Liver (tissue), 9 donors: ENCODE measurements around the gene VNN1. TPM values are rescaled to one million over a fixed set of nuclear protein-coding genes. Genes with fewer than 3 reads are reported as not detected.
"Not testable (repeated sequence)": the region's sequence is repeated elsewhere in the genome, so short reads cannot be mapped to it uniquely, and the experiment has no call there.

Source experiments
- DNase-seq: peaks from one replicate; pipeline ENCODE4 v3.0.0-alpha.2; 2017; ENCODE audit warnings: low spot score
- H3K27ac ChIP-seq, 2 donors: one replicate each; pipeline ENCODE4 v1.7.0; 2013; ENCODE audit warnings: inconsistent platforms in 2 of 2, low read length in 2 of 2, control low read depth in 1 of 2, low read depth in 1 of 2, mild to moderate bottlenecking in 1 of 2
- H3K27me3 ChIP-seq, 4 donors: one replicate each; pipeline versions ENCODE4 v1.6.1 to v1.7.0; 2013; ENCODE audit warnings: low read length in 3 of 4, inconsistent platforms in 1 of 4, mild to moderate bottlenecking in 1 of 4, moderate library complexity in 1 of 4; ENCODE audit not compliant: control insufficient read depth in 4 of 4, insufficient read depth in 4 of 4
- H3K36me3 ChIP-seq, 4 donors: one replicate each; pipeline versions ENCODE4 v1.6.1 to v1.7.0; 2013; ENCODE audit warnings: low read length in 3 of 4, mild to moderate bottlenecking in 3 of 4, low read depth in 1 of 4, moderate library complexity in 1 of 4; ENCODE audit not compliant: control insufficient read depth in 4 of 4, insufficient read depth in 3 of 4
- H3K4me1 ChIP-seq, 4 donors: one replicate each; pipeline versions ENCODE4 v1.6.1 to v1.7.0; 2013; ENCODE audit warnings: low read length in 3 of 4, mild to moderate bottlenecking in 3 of 4, moderate library complexity in 1 of 4; ENCODE audit not compliant: control insufficient read depth in 4 of 4, insufficient read depth in 4 of 4
- H3K4me3 ChIP-seq, 3 donors: one replicate each; pipeline versions ENCODE4 v1.6.1 to v1.7.0; 2013; ENCODE audit warnings: low read length in 3 of 3, control low read depth in 1 of 3, low read depth in 1 of 3, mild to moderate bottlenecking in 1 of 3
- H3K9ac ChIP-seq, 2 donors: one replicate each; pipeline ENCODE4 v1.7.0; 2013; ENCODE audit warnings: low read length in 2 of 2, mild to moderate bottlenecking in 2 of 2, moderate library complexity in 2 of 2, control low read depth in 1 of 2, low read depth in 1 of 2
- H3K9me3 ChIP-seq, 4 donors: one replicate each; pipeline versions ENCODE4 v1.6.1 to v1.7.0; 2013; ENCODE audit warnings: low read length in 3 of 4; ENCODE audit not compliant: control insufficient read depth in 4 of 4
- EGR1 ChIP-seq, 2 donors: IDR thresholded peaks; 2 replicates each; pipeline ENCODE4 v1.6.1; 2016 to 2018; ENCODE audit warnings: antibody characterized with exemption in 2 of 2, low read depth in 2 of 2
- FOXA1 ChIP-seq: IDR thresholded peaks from 2 replicates; pipeline ENCODE4 v1.6.1; 2016; ENCODE audit warnings: antibody characterized with exemption
- FOXA2 ChIP-seq: IDR thresholded peaks from 2 replicates; pipeline ENCODE4 v1.6.1; 2016; ENCODE audit warnings: antibody characterized with exemption
- GABPA ChIP-seq, 2 donors: IDR thresholded peaks in 1 of 2; conservative IDR thresholded peaks in 1 of 2; 2 replicates each; pipeline ENCODE4 v1.6.1; 2016; ENCODE audit warnings: antibody characterized with exemption in 2 of 2, mild to moderate bottlenecking in 1 of 2, moderate library complexity in 1 of 2
- HNF4A ChIP-seq, 2 donors: conservative IDR thresholded peaks; 2 replicates each; pipeline ENCODE4 v1.6.1; 2016; ENCODE audit warnings: antibody characterized with exemption in 2 of 2, mild to moderate bottlenecking in 2 of 2
- HNF4G ChIP-seq: IDR thresholded peaks from 2 replicates; pipeline ENCODE4 v1.6.1; 2016; ENCODE audit warnings: antibody characterized with exemption
- JUND ChIP-seq, 2 donors: IDR thresholded peaks; 2 replicates each; pipeline ENCODE4 v1.6.1; 2016; ENCODE audit warnings: antibody characterized with exemption in 2 of 2
- NR2F2 ChIP-seq: IDR thresholded peaks from 2 replicates; pipeline ENCODE4 v1.6.1; 2016; ENCODE audit warnings: antibody characterized with exemption
- RAD21 ChIP-seq, 2 donors: IDR thresholded peaks; 2 replicates each; pipeline ENCODE4 v1.6.1; 2016; ENCODE audit warnings: antibody characterized with exemption in 2 of 2, mild to moderate bottlenecking in 2 of 2
- RXRA ChIP-seq, 2 donors: IDR thresholded peaks; 2 replicates each; pipeline ENCODE4 v1.6.1; 2017 to 2018; ENCODE audit warnings: antibody characterized with exemption in 2 of 2, mild to moderate bottlenecking in 1 of 2
- SP1 ChIP-seq: IDR thresholded peaks from 2 replicates; pipeline ENCODE4 v1.6.1; 2018; ENCODE audit warnings: antibody characterized with exemption, mild to moderate bottlenecking
- TAF1 ChIP-seq: conservative IDR thresholded peaks from 2 replicates; pipeline ENCODE4 v1.6.1; 2016; ENCODE audit warnings: antibody characterized with exemption, mild to moderate bottlenecking
- YY1 ChIP-seq: IDR thresholded peaks from 2 replicates; pipeline ENCODE4 v1.6.1; 2016; ENCODE audit warnings: antibody characterized with exemption, mild to moderate bottlenecking
- WGBS: extraction: QIAGEN DNeasy Blood & Tissue Kit; methylation state at CpG from one replicate; pipeline ENCODE4 v1.1.7; 2013; 5-methylcytosine and 5-hydroxymethylcytosine counted together
- polyA plus RNA-seq, 2 donors: library from polyadenylated mRNA; stranded (reverse) in 1 of 2; unstranded in 1 of 2; fragments of 200-250 nt in 1 of 2; fragments of >200 nt in 1 of 2; fragmentation: Nextera tagmentation in 1 of 2; extraction: Ambion mirVana in 1 of 2; gene quantifications; one replicate each; pipeline versions ENCODE4 v1.2.1 to v1.2.3, GENCODE V29; 2013 to 2015
- total RNA-seq, 2 donors: library from RNA; depleted of rRNA; stranded (reverse); fragments of >200 nt; gene quantifications; one replicate each; pipeline ENCODE4 v1.2.3, GENCODE V29; 2014
- TF ChIP-seq, protein P1 (sequence below): fragments of 150-350 bp; IDR thresholded peaks from 2 replicates; pipeline ENCODE4 v1.5.1; 2017; ENCODE audit warnings: improper control_type of control experiment, low read depth, low read length; ENCODE audit not compliant: missing input control
- TF ChIP-seq, protein P2 (sequence below): IDR thresholded peaks from 2 replicates; pipeline ENCODE4 v1.6.1; 2016; ENCODE audit warnings: antibody characterized with exemption
- TF ChIP-seq, protein P3 (sequence below): IDR thresholded peaks from 2 replicates; pipeline ENCODE4 v1.6.1; 2016; ENCODE audit warnings: antibody characterized with exemption
- TF ChIP-seq, protein P4 (sequence below): IDR thresholded peaks from 2 replicates; pipeline ENCODE4 v1.6.1; 2016; ENCODE audit warnings: antibody characterized with exemption
- TF ChIP-seq, protein P5 (sequence below): IDR thresholded peaks from 2 replicates; pipeline ENCODE4 v1.6.1; 2016; ENCODE audit warnings: antibody characterized with exemption, mild to moderate bottlenecking
- donor health status: healthy.
- donor health status: healthy.
- donor health status: healthy.
- donor health status: healthy.
- donor health status: healthy.

Gene VNN1
- total and polyA plus RNA-seq, 4 donors: 2.7 to 132 (median 58.8) TPM

DNA sequence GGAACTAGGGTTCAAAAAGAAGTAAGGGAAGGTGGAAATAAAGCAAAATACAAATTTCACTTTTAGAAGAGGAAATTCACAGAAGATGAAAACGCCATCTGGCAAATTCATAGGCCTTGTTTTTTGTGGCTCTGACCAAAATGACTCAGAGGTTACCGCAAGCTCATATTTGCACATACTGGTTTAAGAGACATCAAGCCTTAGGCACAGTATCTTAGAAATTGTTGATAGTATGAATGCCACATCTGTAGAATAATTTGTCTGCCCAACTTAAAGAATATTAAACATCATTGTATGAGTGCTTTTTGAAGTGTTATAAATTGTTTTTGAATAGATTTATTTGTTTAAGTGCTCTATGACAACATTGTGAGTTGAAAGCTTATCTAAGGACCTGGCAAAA lies 65.5 kb downstream of the VNN1 start (continued):
- TF ChIP-seq, protein P1, sequence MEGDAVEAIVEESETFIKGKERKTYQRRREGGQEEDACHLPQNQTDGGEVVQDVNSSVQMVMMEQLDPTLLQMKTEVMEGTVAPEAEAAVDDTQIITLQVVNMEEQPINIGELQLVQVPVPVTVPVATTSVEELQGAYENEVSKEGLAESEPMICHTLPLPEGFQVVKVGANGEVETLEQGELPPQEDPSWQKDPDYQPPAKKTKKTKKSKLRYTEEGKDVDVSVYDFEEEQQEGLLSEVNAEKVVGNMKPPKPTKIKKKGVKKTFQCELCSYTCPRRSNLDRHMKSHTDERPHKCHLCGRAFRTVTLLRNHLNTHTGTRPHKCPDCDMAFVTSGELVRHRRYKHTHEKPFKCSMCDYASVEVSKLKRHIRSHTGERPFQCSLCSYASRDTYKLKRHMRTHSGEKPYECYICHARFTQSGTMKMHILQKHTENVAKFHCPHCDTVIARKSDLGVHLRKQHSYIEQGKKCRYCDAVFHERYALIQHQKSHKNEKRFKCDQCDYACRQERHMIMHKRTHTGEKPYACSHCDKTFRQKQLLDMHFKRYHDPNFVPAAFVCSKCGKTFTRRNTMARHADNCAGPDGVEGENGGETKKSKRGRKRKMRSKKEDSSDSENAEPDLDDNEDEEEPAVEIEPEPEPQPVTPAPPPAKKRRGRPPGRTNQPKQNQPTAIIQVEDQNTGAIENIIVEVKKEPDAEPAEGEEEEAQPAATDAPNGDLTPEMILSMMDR: no peak
- no peak for TF ChIP-seq HNF4G
- TF ChIP-seq TAF1: no peak
- TF ChIP-seq EGR1 (IDR thresholded peaks at IDR 0.05; ENCODE audit: low read depth in 2 of 2): no peak
- TF ChIP-seq, protein P2, sequence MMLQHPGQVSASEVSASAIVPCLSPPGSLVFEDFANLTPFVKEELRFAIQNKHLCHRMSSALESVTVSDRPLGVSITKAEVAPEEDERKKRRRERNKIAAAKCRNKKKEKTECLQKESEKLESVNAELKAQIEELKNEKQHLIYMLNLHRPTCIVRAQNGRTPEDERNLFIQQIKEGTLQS: no peak
- TF ChIP-seq SP1: no peak
- TF ChIP-seq FOXA2: no peak
- no peak for TF ChIP-seq RXRA (IDR thresholded peaks at IDR 0.05)
- TF ChIP-seq HNF4A (conservative IDR thresholded peaks at IDR 0.05): no peak
- TF ChIP-seq JUND (IDR thresholded peaks at IDR 0.05): no peak
- TF ChIP-seq YY1: no peak

DNA sequence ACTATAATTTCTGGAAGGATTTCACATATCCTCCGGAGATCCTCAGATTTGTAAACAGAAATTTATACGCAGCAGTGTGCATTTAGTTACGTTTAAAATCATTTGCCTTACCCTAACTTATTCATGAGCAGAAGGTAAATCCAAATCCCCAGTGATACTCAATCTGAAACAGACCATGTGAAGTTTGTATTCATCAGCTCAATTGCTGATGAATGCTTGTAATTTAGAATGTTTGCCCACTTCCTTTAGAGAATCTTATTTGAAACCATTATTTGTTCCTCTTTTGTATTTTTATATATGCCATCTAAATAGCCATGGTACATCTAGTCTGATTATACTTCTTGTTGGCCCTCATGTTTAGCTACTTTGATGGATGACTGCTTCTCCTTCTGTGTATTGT lies 70.3 kb downstream of the VNN1 start:
- H3K4me1 ChIP-seq: no peaks in the 10 kb centered on the region
- no peak overlapping the region for H3K4me3 ChIP-seq
- no peaks in the 10 kb centered on the region for H3K27me3 ChIP-seq
- no peaks in the 10 kb centered on the region for H3K36me3 ChIP-seq
- H3K9ac ChIP-seq: no peak overlapping the region
- WGBS: 90% methylated on average over 3 of the region's 3 CpGs
- peaks cover 0 to 2% (median 0%) of the 10 kb centered on the region in 4 donors for H3K9me3 ChIP-seq
- TF ChIP-seq, protein P3, sequence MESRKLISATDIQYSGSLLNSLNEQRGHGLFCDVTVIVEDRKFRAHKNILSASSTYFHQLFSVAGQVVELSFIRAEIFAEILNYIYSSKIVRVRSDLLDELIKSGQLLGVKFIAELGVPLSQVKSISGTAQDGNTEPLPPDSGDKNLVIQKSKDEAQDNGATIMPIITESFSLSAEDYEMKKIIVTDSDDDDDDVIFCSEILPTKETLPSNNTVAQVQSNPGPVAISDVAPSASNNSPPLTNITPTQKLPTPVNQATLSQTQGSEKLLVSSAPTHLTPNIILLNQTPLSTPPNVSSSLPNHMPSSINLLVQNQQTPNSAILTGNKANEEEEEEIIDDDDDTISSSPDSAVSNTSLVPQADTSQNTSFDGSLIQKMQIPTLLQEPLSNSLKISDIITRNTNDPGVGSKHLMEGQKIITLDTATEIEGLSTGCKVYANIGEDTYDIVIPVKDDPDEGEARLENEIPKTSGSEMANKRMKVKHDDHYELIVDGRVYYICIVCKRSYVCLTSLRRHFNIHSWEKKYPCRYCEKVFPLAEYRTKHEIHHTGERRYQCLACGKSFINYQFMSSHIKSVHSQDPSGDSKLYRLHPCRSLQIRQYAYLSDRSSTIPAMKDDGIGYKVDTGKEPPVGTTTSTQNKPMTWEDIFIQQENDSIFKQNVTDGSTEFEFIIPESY: no peak
- TF ChIP-seq HNF4A (conservative IDR thresholded peaks at IDR 0.05) (no peak), FOXA2 (no peak), TAF1 (no peak), EGR1 (IDR thresholded peaks at IDR 0.05; ENCODE audit: low read depth in 2 of 2) (no peak), YY1 (no peak), JUND (IDR thresholded peaks at IDR 0.05) (no peak), GABPA (IDR thresholded peaks at IDR 0.05 in 1 of 2, conservative IDR thresholded peaks at IDR 0.05 in 1 of 2) (no peak), RXRA (IDR thresholded peaks at IDR 0.05) (no peak), FOXA1 (no peak), SP1 (no peak), HNF4G (no peak), NR2F2 (no peak), RAD21 (IDR thresholded peaks at IDR 0.05) (no peak)
- TF ChIP-seq, protein P4, sequence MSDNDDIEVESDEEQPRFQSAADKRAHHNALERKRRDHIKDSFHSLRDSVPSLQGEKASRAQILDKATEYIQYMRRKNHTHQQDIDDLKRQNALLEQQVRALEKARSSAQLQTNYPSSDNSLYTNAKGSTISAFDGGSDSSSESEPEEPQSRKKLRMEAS: no peak
- TF ChIP-seq, protein P5, sequence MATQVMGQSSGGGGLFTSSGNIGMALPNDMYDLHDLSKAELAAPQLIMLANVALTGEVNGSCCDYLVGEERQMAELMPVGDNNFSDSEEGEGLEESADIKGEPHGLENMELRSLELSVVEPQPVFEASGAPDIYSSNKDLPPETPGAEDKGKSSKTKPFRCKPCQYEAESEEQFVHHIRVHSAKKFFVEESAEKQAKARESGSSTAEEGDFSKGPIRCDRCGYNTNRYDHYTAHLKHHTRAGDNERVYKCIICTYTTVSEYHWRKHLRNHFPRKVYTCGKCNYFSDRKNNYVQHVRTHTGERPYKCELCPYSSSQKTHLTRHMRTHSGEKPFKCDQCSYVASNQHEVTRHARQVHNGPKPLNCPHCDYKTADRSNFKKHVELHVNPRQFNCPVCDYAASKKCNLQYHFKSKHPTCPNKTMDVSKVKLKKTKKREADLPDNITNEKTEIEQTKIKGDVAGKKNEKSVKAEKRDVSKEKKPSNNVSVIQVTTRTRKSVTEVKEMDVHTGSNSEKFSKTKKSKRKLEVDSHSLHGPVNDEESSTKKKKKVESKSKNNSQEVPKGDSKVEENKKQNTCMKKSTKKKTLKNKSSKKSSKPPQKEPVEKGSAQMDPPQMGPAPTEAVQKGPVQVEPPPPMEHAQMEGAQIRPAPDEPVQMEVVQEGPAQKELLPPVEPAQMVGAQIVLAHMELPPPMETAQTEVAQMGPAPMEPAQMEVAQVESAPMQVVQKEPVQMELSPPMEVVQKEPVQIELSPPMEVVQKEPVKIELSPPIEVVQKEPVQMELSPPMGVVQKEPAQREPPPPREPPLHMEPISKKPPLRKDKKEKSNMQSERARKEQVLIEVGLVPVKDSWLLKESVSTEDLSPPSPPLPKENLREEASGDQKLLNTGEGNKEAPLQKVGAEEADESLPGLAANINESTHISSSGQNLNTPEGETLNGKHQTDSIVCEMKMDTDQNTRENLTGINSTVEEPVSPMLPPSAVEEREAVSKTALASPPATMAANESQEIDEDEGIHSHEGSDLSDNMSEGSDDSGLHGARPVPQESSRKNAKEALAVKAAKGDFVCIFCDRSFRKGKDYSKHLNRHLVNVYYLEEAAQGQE: no peak
- TF ChIP-seq, protein P1: no peak
- TF ChIP-seq, protein P2: no peak
- DNase-seq: no peak
- no peak overlapping the region for H3K27ac ChIP-seq

DNA sequence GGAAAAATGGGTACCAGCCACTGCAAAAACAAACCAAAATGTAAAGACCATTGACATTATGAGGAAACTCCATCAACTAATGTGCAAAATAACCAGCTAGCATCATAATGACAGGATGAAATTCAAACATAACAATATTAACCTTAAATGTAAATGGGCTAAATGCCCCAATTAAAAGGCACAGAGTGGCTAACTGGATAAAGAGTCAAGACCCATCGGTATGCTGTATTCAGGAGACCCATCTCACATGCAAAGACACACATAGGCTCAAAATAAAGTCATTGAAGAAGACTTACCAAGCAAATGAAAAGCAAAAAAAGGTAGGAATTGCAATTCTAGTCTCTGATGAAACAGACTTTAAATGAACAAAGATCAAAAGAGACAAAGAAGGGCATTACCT lies 76.7 kb downstream of the VNN1 start:
- not testable (repeated sequence) for H3K27me3 ChIP-seq, H3K4me1 ChIP-seq, DNase-seq, H3K36me3 ChIP-seq, H3K9ac ChIP-seq, H3K4me3 ChIP-seq, H3K27ac ChIP-seq, H3K9me3 ChIP-seq
- WGBS: 93% methylated on average over 1 of the region's 1 CpG
